Neutrophil (primary cell): Measurements from ENCODE around the gene FGF3.
"Not testable (repeated sequence)": the region's sequence is repeated elsewhere in the genome, so short reads cannot be mapped to it uniquely, and the experiment has no call there.

ENCODE experiments used
- H3K27ac ChIP-seq: fragments of 200-600 bp; sonication (generic); 2 replicates; pipeline ENCODE4 v1.5.1; 2016; ENCODE audit warnings: mild to moderate bottlenecking, moderate library complexity
- H3K27me3 ChIP-seq: fragments of 200-600 bp; sonication (generic); 2 replicates; pipeline ENCODE4 v1.6.0; 2016; ENCODE audit warnings: mild to moderate bottlenecking
- H3K36me3 ChIP-seq: fragments of 200-600 bp; sonication (generic); 2 replicates; pipeline ENCODE4 v1.5.1; 2017
- H3K4me1 ChIP-seq, 2 experiments: fragments of 200-600 bp in 1 of 2; sonication (generic) in 1 of 2; 1 replicate in 1 of 2; 2 replicates in 1 of 2; pipeline versions ENCODE4 v1.5.1 to v1.6.1; 2013 to 2016; ENCODE audit warnings: low read depth in 1 of 2, low read length in 1 of 2, mild to moderate bottlenecking in 1 of 2, moderate library complexity in 1 of 2; ENCODE audit not compliant: control insufficient read depth in 1 of 2, insufficient read depth in 1 of 2
- H3K4me3 ChIP-seq, 2 experiments: fragments of 200-600 bp in 1 of 2; sonication (generic) in 1 of 2; 1 replicate in 1 of 2; 2 replicates in 1 of 2; pipeline ENCODE4 v1.5.1; 2013 to 2016; ENCODE audit warnings: low read depth in 1 of 2, low read length in 1 of 2, mild to moderate bottlenecking in 1 of 2, moderate library complexity in 1 of 2
- H3K9me3 ChIP-seq: fragments of 200-600 bp; sonication (generic); 2 replicates; pipeline ENCODE4 v1.5.1; 2016
- TF ChIP-seq, protein P1 (sequence below): fragments of 200-600 bp; sonication (generic); IDR thresholded peaks from 2 replicates; pipeline ENCODE4 v1.5.1; 2016; ENCODE audit warnings: antibody characterized with exemption

Gene FGF3

GRCh38 chr11:69770540-69770939 is 48.7 kb downstream of the FGF3 start:
- H3K27me3 ChIP-seq, result peaks cover 76% of the 10 kb centered on the region

DNA sequence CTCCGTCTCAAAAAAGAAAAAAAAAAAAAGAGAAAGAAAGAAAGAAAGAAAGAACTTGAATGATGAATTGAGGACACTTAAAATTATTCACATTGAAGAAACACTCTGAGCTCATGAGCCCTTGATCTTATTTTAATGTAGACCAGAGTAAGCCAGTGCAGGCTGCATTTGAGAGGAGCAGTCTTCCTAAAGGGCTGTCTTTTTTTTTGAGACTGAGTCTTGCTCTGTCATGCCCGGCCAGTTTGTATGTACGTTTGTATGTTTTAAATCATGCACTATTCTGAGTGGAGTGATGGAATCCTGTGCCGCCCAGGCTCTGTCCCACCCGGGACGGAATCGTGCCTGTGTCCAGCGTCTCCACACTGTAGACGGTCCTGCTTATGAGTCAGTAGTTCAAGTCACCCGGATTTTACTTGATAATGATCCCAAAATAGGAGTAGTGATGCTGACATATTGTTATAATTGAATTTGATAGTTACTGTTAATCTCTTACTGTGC is 53.7 kb downstream of the FGF3 start:
- peaks cover 32% of the 10 kb centered on the region for H3K27me3 ChIP-seq
- TF ChIP-seq, protein P1, sequence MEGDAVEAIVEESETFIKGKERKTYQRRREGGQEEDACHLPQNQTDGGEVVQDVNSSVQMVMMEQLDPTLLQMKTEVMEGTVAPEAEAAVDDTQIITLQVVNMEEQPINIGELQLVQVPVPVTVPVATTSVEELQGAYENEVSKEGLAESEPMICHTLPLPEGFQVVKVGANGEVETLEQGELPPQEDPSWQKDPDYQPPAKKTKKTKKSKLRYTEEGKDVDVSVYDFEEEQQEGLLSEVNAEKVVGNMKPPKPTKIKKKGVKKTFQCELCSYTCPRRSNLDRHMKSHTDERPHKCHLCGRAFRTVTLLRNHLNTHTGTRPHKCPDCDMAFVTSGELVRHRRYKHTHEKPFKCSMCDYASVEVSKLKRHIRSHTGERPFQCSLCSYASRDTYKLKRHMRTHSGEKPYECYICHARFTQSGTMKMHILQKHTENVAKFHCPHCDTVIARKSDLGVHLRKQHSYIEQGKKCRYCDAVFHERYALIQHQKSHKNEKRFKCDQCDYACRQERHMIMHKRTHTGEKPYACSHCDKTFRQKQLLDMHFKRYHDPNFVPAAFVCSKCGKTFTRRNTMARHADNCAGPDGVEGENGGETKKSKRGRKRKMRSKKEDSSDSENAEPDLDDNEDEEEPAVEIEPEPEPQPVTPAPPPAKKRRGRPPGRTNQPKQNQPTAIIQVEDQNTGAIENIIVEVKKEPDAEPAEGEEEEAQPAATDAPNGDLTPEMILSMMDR, result no peak
- H3K9me3 ChIP-seq, result no peaks in the 10 kb centered on the region
- H3K27ac ChIP-seq, result no peak overlapping the region
- H3K36me3 ChIP-seq, result no peaks in the 10 kb centered on the region
- H3K4me3 ChIP-seq, result no peak overlapping the region
- H3K4me1 ChIP-seq, result no peaks in the 10 kb centered on the region

More at GRCh38 chr11:69770540-69770939, 48.7 kb downstream of the FGF3 start:
- no peaks in the 10 kb centered on the region for H3K4me1 ChIP-seq
- H3K27ac ChIP-seq, result no peak overlapping the region
- H3K9me3 ChIP-seq, result no peaks in the 10 kb centered on the region
- no peaks in the 10 kb centered on the region for H3K36me3 ChIP-seq
- no peak overlapping the region for H3K4me3 ChIP-seq
- TF ChIP-seq, protein P1, result no peak

GRCh38 chr11:69764918-69765317 is 54.3 kb downstream of the FGF3 start:
- H3K27me3 ChIP-seq, result peaks cover 29% of the 10 kb centered on the region
- H3K27ac ChIP-seq, H3K4me3 ChIP-seq, H3K36me3 ChIP-seq, H3K4me1 ChIP-seq, H3K9me3 ChIP-seq: not testable (repeated sequence)

DNA sequence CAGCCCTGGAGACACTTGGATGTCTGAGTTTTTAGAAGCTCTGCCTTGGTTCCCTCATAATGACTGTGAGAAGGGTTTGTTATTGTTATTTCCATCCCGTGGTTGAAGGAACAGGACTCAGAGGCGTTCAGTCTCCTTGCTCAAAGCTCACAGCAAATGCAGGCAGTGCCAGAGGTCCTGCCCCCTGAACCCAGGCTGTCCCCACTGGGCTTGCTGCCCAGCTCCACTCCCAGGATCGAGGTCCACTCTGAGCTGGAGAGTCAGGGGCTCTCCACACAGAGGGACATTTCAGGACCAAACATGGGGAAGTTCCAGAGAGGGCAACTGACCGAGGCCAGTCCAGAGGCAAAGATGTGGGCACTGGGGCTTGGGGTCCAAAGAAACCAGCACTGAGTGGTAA is 58.9 kb downstream of the FGF3 start:
- H3K4me3 ChIP-seq, result no peak overlapping the region
- no peaks in the 10 kb centered on the region for H3K36me3 ChIP-seq
- no peaks in the 10 kb centered on the region for H3K9me3 ChIP-seq
- H3K27ac ChIP-seq, result no peak overlapping the region
- no peaks in the 10 kb centered on the region for H3K4me1 ChIP-seq
- TF ChIP-seq, protein P1, result no peak
- peaks cover 10% of the 10 kb centered on the region for H3K27me3 ChIP-seq
